Stimulated activated CD4-positive, alpha-beta T cell treated with anti-CD3 and anti-CD28 coated beads, Interleukin-12 subunit alpha, Interleukin-12 subunit beta, amount 100 ng/mL, for 4 hours (primary cell): ENCODE results near the gene TBC1D21.
A peak's percentile ranks its signal among the peaks of the same experiment; 100 is the strongest.

Experiments used
- DNase-seq: peaks from one replicate; pipeline ENCODE4 v3.0.0-alpha.2; 2020

TBC1D21 gene

GRCh38 chr15:73909651-73910050 lies 36.3 kb downstream of the TBC1D21 start:
- no peak for DNase-seq

DNA sequence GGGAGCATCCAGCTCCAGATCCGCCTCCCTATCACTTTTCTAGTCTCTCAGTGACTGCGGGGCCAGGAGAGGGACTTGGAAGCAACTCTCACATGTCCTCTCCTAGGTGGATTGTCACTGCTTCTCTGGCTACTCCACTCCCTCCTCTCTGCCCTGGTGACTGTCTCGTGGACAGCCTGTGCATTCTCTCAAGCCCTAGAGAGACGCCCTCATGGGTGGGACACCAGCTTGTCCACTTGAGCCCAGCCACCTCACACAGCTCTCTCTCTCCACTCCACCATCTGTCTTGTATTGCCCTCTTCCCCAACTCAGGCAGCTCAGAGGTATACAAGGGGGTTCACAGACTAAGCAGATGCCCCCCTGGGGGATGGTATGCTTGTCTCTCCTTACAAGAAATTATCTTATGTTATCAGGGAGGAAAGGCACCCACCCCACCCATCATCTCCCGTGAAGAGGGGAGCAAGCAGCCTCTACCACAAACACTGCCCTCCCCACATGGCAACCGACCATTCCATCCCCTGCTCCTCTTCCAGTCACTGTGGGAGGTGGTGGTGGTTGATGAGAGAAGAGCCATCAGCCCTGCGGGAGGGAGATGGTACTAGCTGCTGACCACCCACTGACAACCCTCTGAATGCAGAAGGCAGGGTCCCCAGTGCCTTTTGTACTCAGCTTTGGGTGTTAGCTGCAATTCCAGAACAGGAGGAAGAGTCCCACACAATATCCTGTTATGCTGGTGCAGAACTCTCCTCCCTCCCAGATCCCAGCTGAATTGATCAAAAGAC lies 37.3 kb downstream of the TBC1D21 start:
- no peak for DNase-seq

GRCh38 chr15:73912030-73912596 lies 38.7 kb downstream of the TBC1D21 start:
- DNase-seq: no peak

DNA sequence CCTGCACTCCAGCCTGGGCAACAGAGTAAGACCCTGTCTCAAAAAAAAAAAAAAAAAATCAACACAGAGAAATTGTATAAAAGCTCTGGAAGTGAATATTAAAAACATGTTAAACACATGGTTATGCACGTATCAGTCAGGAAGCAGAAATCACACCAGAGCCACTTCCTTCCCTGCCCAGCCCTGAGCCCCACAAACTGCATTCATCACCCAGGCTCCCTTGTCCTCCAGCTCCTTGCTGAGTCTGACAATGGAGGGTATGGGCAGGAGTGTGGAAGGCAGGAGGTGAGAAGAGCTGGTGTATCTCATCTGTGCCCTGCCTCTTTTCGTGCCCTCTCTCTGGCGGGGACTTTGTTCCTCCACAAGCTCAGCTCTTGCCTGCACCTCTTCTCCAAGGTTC lies 40.8 kb downstream of the TBC1D21 start:
- no peak for DNase-seq

DNA sequence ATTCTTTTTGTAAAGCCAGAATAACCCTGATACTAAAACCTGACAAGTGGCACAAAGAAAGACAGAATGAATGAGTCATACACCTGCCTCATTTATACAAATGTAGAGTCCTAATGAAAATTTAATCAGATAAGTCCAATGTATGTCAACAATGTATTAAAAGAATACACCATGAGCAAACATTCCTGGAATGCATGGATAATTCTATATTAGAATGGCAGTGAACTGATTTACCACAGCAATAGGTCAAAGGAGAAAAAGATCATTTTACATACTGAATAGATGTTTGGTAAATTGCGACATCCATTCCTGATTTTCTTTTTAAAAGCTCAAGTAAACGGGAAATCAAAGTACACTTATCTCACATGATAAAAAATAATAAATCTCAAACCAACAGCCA lies 41.7 kb downstream of the TBC1D21 start:
- DNase-seq: no peak

- no peak for DNase-seq
These were observed 45.4 kb downstream of the TBC1D21 start for GRCh38 chr15:73918784-73919183.

DNA sequence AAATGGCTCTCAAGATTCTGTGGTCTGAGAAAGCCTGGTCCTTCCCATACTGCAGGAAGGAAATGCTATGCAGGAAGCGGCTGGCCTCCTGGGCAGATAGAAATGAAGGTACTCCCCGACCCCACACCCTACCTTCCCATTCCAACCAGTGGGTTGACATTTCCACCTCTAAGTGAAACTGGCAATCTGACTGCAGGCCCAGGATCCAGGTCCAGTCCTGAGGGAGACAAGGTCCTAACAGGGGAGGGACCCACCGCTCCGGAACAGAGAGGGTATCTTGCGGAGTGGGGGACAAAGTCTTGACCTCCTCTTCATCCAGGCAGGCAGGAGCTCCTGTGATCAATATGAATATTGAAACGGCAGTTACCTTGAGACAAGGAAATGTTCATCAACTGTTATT lies 46.3 kb downstream of the TBC1D21 start:
- no peak for DNase-seq

GRCh38 chr15:73921254-73921925 lies 48.0 kb downstream of the TBC1D21 start:
- DNase-seq: no peak

DNA sequence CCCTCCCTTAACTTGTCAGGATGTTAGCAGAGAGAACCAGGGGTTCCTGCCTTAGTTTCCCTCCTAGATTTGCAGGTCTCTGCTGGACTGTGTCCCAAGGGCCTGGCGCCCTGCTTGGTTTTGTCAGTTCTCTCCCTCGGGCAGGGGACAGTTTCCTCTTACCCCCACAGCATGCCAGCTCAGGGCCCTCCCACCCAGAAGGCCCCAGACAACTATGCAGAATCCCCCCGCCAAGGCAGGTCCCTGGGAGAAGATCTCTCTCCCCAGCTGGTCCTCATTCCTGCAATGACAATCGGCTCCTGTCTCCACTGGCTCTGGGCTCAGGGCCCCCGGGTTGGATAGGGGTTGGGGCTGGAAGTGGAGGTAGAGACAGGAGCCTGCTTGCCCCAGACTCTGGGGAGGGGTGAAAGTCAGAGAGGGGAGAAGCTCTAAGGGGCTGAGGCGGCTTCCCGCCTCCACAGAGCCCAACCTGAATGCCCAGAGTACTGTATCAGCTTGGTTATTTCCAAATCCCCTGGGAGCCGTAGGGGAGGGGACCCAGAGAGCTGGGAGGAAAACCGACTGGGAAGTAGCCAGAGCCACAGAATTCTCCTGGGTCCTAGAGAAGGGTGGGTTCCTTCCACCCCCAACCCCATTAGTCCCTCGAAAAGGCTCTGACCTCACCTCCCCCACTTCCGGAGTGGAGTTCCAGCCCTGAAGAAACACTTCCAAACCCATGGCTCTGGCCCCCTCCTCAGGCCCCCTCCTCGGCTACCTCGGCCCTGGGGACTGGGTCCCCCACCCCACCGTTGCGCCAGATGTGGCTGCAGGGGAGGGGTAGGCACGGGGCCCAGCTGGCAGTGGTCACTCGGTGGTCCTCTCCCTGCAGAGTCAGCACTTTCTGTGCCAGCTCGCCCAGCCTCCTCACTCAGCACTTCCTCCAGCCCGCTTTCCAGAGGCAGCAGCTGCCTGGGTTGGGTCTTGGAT lies 49.1 kb downstream of the TBC1D21 start:
- DNase-seq: no peak

- DNase-seq: no peak
These were observed 49.8 kb downstream of the TBC1D21 start for GRCh38 chr15:73923156-73923487.

DNA sequence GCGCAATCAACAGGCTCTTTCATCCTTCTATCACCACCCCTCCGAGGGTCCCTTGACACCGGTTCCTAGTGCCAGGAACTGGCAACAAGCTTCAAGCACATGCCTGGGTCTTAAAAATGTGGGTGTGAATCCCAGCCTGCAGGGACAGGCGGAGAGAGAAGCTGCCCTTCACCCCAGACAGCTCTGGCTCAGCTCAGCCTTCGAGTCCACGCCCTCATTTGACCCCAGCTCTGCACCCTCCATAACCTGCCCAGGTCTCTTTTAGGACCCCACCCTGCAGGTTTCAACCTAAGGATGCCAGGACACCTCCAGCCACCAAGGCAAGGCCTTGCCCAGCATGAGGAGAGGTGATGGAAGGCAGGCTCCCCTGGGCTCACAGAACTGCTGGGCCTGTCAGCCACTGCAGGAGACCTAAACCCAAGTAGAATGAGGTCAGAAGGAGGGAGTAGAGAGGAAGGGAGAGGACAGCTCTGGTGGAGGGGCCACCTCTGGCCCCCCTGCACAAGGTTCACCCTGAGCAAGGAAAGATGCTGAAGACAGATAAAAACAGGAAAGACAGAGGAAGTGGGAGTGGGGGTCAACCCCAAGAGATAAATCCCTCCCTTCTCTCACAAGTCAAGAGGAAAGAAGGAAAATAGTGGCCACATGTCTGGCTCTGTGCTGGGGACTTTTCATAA lies 50.3 kb downstream of the TBC1D21 start:
- DNase-seq: no peak

GRCh38 chr15:73924171-73924921 lies 51.0 kb downstream of the TBC1D21 start:
- DNase-seq: no peak

GRCh38 chr15:73925848-73926218 lies 52.5 kb downstream of the TBC1D21 start:
- no peak for DNase-seq

- DNase-seq: no peak
These were observed 53.0 kb downstream of the TBC1D21 start, which contains the start of gene LOXL1 for GRCh38 chr15:73926219-73927002. Gene LOXL1, plus strand, starts transcription at chr15:73926462. Its CDS starts 322 bp downstream, at chr15:73926784.

GRCh38 chr15:73927003-73927475 lies 53.7 kb downstream of the TBC1D21 start:
- DNase-seq: peak; percentile 38

DNA sequence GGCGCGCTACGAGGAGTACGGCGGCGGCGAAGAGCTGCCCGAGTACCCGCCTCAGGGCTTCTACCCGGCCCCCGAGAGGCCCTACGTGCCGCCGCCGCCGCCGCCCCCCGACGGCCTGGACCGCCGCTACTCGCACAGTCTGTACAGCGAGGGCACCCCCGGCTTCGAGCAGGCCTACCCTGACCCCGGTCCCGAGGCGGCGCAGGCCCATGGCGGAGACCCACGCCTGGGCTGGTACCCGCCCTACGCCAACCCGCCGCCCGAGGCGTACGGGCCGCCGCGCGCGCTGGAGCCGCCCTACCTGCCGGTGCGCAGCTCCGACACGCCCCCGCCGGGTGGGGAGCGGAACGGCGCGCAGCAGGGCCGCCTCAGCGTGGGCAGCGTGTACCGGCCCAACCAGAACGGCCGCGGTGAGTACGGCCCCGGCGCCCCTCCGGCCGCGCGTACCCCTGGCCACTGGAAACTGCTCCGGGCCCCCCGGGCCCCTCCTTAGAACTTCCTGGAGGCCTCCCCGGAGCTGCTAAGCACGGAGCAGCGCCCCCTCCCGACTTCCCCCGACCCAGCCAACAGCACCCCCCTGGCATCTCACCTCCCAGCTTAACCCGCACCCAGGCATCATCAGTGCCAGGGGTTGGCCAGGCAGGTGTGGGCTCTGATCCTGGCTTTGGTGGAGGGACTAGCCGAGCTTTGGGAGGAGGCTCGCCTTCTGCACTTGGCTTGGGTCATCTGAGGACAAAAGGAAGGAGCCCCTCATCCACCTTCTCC lies 54.3 kb downstream of the TBC1D21 start:
- peak; percentile 79 for DNase-seq

- DNase-seq: no peak
These were observed 54.8 kb downstream of the TBC1D21 start for GRCh38 chr15:73928241-73928579.

GRCh38 chr15:73928971-73929627 lies 55.7 kb downstream of the TBC1D21 start:
- DNase-seq: no peak

DNA sequence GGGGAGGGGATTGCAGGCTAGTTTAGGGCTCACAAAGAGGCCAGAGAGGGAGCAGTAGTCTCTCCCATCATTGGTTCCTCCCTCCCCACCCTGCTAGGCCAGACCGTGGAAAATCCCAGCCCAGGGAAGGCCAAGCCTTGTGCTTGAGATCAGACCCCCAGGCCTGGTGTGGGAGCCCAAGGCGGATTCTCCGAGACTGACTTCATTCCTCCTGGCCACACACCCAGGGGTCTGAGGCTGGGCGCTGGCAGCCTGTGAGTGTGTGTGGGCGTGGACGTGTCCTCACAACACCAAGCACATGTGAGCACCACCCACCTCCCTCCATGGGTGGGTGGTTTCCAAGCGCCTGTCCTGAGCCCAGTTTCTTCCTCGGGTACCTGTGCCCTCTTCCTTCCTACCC lies 57.0 kb downstream of the TBC1D21 start:
- no peak for DNase-seq
